GM10248 (cell line): Measurements from ENCODE around the gene CARMIL1.

Experiments
- CTCF ChIA-PET: fragments of 300-600 bp; sonication (Branson Sonifier 250); formaldehyde crosslinking; extraction: SDS; loops from one replicate; lab custom pipeline; 2021; ENCODE audit warnings: antibody characterized with exemption; lab: Yijun Ruan, JAX
- POLR2A ChIA-PET: fragments of 350-650 bp; sonication (Branson Sonifier 250); formaldehyde crosslinking; extraction: SDS; loops from one replicate; lab custom pipeline; 2020; ENCODE audit warnings: antibody characterized with exemption; lab: Yijun Ruan, JAX
- DNase-seq: peaks from one replicate; pipeline ENCODE4 v3.0.0; 2012; ENCODE audit errors: extremely low spot score
- CTCF ChIP-seq: IDR thresholded peaks from 2 replicates; pipeline ENCODE4 v1.5.1; 2012; ENCODE audit warnings: mild to moderate bottlenecking, low read depth; ENCODE audit errors: extremely low read depth, missing control alignments, control extremely low read depth

Gene CARMIL1

DNA sequence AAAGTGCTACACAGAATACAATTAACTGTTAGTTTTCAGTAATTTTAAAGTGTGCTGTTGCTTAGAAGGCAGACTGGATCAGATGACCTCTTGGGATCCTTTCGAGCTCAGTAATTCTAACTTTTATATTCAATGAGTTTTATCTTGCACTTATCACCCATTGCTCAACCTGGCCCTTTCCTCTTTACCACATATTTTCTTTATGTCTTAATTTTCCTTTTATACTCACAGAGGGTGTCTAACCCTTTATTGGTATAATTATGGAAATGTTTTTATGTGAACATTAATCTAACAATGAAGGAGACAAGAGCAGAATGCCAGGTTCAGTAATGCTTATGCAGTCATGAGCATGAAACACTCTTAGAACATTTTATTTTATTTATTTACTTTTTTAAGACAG lies 39.7 kb upstream of the CARMIL1 start:
- DNase-seq, result no peak
- ChIA-PET POLR2A (no interaction called here), CTCF (interaction anchor here (1.0 to 1.6 kb wide), 2 partner anchors 10 to 16 kb away, joined by 3 to 6 read pairs; no protein-coding TSS in a partner anchor)
- no peak for TF ChIP-seq CTCF

DNA sequence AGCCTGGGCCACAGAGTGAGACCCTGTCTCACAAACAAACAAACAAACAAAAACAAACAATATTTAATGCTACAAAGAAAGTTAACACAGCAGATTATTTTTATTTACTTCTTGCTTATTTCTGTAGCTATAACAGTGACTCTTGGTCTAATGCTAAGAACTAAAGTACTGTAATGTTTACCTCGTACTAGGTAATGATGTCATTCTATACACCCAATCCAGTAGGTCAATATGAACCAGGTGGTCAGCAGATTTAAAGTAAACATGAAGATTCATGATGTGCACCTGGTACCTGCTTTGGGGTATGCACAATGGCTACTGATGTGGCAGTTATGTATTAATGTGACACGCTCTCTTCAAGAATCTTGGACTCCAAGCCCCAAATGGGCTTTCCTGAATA lies 36.6 kb upstream of the CARMIL1 start:
- DNase-seq, result no peak
- CTCF ChIA-PET, result interaction anchor here (1.3 to 2.1 kb wide), 2 partner anchors 19 to 23 kb away, joined by 6 to 10 read pairs; no protein-coding TSS in a partner anchor
- TF ChIP-seq CTCF, result no peak

DNA sequence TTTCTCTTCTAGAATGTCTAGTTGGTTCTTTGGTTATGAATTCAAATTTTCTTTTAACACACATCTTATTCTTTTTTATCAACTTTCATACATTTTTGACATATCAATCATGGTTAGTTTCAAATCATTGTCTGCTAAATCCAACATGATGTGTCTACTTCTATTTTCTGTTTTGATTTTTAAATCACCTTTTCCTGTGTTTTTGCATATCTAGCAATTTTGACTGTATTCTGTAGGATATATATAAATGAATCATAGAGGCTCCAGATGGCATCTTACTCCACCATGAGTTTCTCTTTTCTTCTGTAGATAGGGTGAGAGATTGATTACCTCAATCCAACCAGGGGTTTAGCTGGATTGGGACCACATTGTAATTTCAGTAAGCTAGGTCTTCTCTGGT lies 34.3 kb upstream of the CARMIL1 start:
- ChIA-PET POLR2A (no interaction called here), CTCF (interaction anchor here (1.1 to 3.5 kb wide), 4 partner anchors 16 to 245 kb away, joined by 4 to 19 read pairs (median 4); no protein-coding TSS in a partner anchor)
- no peak for DNase-seq
- TF ChIP-seq CTCF, result no peak

More for the DNA sequence above, 36.6 kb upstream of the CARMIL1 start:
- POLR2A ChIA-PET, result no interaction called here

DNA sequence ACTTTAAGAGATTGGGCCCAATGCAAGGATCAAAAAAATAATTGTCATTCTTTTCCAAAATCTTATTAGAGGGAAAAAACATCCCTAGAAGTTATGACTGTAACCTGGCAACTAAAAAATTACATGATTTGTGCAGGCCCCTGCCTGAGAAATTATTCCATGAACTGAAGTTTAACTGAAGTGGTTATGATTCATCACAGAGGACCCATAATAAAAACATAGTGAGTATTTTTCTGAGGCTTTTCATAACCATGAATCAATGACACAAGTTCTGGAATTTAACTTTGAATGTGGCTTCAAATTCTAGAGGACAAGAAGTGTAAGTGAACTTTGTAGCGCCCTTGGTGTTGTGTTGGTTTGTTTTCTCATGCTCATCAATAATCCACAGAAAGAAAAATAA lies 31.1 kb upstream of the CARMIL1 start:
- ChIA-PET POLR2A (no interaction called here), CTCF (no interaction called here)
- no peak for DNase-seq
- no peak for TF ChIP-seq CTCF

DNA sequence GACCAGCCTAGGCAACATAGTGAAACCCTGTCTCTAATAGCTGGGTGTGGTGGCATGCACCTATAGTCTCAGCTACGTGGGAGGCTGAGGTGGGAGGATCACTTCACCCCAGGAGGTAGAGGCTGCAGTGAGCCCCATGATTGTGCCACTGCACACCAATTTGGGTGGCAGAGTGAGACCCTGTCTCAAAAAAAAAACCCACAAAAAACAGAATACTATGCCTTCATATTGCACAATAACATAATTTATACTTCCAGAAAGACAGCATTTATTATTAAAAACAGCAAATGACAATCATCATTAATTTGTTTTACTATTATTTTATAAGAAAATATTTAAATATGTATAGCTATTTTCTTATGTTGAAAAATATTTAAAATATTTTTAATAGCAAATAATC lies 30.0 kb upstream of the CARMIL1 start:
- ChIA-PET POLR2A (no interaction called here), CTCF (interaction anchor here (1.0 to 6.8 kb wide), 3 partner anchors 10 to 241 kb away, joined by 3 to 68 read pairs (median 15); no protein-coding TSS in a partner anchor)
- DNase-seq, result no peak
- no peak for TF ChIP-seq CTCF

DNA sequence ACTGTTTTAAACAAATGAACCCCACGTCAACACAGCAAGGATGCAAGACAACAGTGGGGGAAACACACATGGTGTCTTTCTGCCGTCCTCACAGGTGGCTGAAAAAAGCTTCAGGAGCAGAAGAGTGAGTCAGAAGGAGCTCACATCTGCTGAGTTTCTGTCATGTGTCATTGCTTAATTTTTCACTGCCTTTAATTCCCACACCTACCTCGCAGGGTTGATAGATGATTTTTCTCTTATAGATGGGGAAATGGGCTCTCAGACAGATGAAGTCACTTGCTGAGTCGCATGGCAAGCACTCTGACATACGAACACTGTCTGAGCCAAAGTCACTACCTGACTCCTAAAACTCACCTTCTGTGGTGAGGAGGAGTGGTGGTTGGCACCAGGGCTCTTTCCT lies 28.3 kb upstream of the CARMIL1 start:
- POLR2A ChIA-PET, result interaction anchor here (0.7 kb wide), 1 partner anchor 28 kb away, joined by 4 read pairs; the partner anchor contains the start of gene CARMIL1
- peak; percentile 29 for DNase-seq
- TF ChIP-seq CTCF, result no peak
- CTCF ChIA-PET, result interaction anchor here (1.1 to 6.8 kb wide), 7 partner anchors 9 to 306 kb away, joined by 4 to 68 read pairs (median 7); no protein-coding TSS in a partner anchor

DNA sequence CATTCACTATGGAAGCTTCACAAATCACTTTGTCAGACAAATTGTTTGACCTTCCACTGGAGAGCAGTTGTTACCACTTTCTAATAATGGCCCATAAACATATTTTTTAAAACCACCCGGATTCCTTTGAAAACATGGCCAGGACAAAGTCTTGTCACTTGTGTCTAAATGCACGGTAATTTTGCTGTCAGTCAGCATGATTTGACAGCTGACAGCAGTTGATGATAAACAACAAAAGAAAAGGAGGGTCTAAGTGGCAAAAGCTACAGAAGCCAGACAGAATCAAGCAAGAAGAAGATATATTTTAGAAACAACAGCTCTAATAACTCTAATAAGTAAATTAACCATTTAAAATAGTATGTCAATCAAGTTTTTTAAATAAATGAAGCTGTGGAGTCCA lies 27.7 kb upstream of the CARMIL1 start:
- POLR2A ChIA-PET, result no interaction called here
- DNase-seq, result no peak
- CTCF ChIA-PET, result interaction anchor here (1.1 to 6.8 kb wide), 7 partner anchors 10 to 305 kb away, joined by 4 to 68 read pairs (median 7); no protein-coding TSS in a partner anchor
- no peak for TF ChIP-seq CTCF
